Left ventricle myocardium inferior (tissue), 1 donor: ENCODE data around the gene AAMP. TPM values are rescaled to one million over a fixed set of nuclear protein-coding genes. Genes with fewer than 3 reads are reported as not detected.

Source experiments
- DNase-seq: peaks from one replicate; pipeline ENCODE4 v3.0.0-alpha.2; 2020
- H3K27ac ChIP-seq: fragments of 200-600 bp; replicated peaks from 2 replicates; pipeline ENCODE4 v1.8.0; 2021
- H3K27me3 ChIP-seq: fragments of 200-600 bp; 2 replicates; pipeline ENCODE4 v1.8.0; 2021; ENCODE audit warnings: low read depth
- H3K36me3 ChIP-seq: fragments of 200-600 bp; 2 replicates; pipeline ENCODE4 v1.8.0; 2021
- H3K4me1 ChIP-seq: fragments of 200-600 bp; 2 replicates; pipeline ENCODE4 v1.8.0; 2021
- H3K4me3 ChIP-seq: fragments of 200-600 bp; 2 replicates; pipeline ENCODE4 v1.8.0; 2021; ENCODE audit warnings: mild to moderate bottlenecking, moderate library complexity
- H3K9me3 ChIP-seq: fragments of 200-600 bp; replicated peaks from 2 replicates; pipeline ENCODE4 v1.8.0; 2021
- intact Hi-C: fragments of 100-400 bp; cut with micrococcal nuclease; formaldehyde crosslinking; loops from one replicate; pipeline ENCODE4 v1.11.0; 2022
- total RNA-seq: library from RNA; stranded (reverse); fragmentation: NEBNext Ultra II Directional; extraction: Animal tissue kit (Norgen Biotek cat#: 25700); gene quantifications from one replicate; pipeline ENCODE4 v1.2.1, GENCODE V29; 2021
- TF ChIP-seq, protein P1 (sequence below): fragments of 200-600 bp; IDR thresholded peaks from 2 replicates; pipeline ENCODE4 v1.8.0; 2021; ENCODE audit warnings: antibody characterized with exemption, mild to moderate bottlenecking, borderline replicate concordance
- donor health status: DM: no; HTN: yes; CAD: no; lungs with severe emphysema.

Gene AAMP
- total RNA-seq, 1 donor from 2014 or later = 50.5 TPM

- H3K4me3 ChIP-seq = no peak overlapping the region
- intact Hi-C loops = loop anchor here (2.0 kb wide), 1 partner anchor 44 kb away; no protein-coding TSS in a partner anchor
- no peak overlapping the region for H3K27ac ChIP-seq
- no peak for DNase-seq
- no peaks in the 10 kb centered on the region for H3K27me3 ChIP-seq
- H3K4me1 ChIP-seq = peaks cover 49% of the 10 kb centered on the region
- H3K36me3 ChIP-seq = peaks cover 100% of the 10 kb centered on the region
- H3K9me3 ChIP-seq = no peaks in the 10 kb centered on the region
- TF ChIP-seq, protein P1, sequence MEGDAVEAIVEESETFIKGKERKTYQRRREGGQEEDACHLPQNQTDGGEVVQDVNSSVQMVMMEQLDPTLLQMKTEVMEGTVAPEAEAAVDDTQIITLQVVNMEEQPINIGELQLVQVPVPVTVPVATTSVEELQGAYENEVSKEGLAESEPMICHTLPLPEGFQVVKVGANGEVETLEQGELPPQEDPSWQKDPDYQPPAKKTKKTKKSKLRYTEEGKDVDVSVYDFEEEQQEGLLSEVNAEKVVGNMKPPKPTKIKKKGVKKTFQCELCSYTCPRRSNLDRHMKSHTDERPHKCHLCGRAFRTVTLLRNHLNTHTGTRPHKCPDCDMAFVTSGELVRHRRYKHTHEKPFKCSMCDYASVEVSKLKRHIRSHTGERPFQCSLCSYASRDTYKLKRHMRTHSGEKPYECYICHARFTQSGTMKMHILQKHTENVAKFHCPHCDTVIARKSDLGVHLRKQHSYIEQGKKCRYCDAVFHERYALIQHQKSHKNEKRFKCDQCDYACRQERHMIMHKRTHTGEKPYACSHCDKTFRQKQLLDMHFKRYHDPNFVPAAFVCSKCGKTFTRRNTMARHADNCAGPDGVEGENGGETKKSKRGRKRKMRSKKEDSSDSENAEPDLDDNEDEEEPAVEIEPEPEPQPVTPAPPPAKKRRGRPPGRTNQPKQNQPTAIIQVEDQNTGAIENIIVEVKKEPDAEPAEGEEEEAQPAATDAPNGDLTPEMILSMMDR = peak; percentile 28
Measured at GRCh38 chr2:218230882-218231281, 39.1 kb downstream of the AAMP start.

- H3K9me3 ChIP-seq = no peaks in the 10 kb centered on the region
- peaks cover 58% of the 10 kb centered on the region for H3K4me1 ChIP-seq
- H3K27me3 ChIP-seq = no peaks in the 10 kb centered on the region
Measured at GRCh38 chr2:218229851-218230250, 40.1 kb downstream of the AAMP start.

GRCh38 chr2:218229239-218229638, 40.7 kb downstream of the AAMP start:
- no peaks in the 10 kb centered on the region for H3K9me3 ChIP-seq
- H3K27ac ChIP-seq = peak overlapping the region; percentile 73
- H3K27me3 ChIP-seq = no peaks in the 10 kb centered on the region
- peaks cover 62% of the 10 kb centered on the region for H3K4me1 ChIP-seq
- H3K36me3 ChIP-seq = peaks cover 100% of the 10 kb centered on the region
- no peak for DNase-seq
- no peak overlapping the region for H3K4me3 ChIP-seq
- TF ChIP-seq, protein P1 = no peak
- intact Hi-C loops = no loop called here

More at GRCh38 chr2:218229851-218230250, 40.1 kb downstream of the AAMP start:
- Histone ChIP-seq H3K4me3 (no peak overlapping the region), H3K36me3 (peaks cover 100% of the 10 kb centered on the region), H3K27ac (peak overlapping the region; percentile 73)
- no peak for DNase-seq
- intact Hi-C loops = loop anchor here (2.0 kb wide), 1 partner anchor 43 kb away; no protein-coding TSS in a partner anchor
- TF ChIP-seq, protein P1 = no peak

- TF ChIP-seq, protein P1 = no peak
- peaks cover 64% of the 10 kb centered on the region for H3K4me1 ChIP-seq
- H3K27ac ChIP-seq = peak overlapping the region; percentile 73
- H3K36me3 ChIP-seq = peaks cover 94% of the 10 kb centered on the region
- H3K9me3 ChIP-seq = no peaks in the 10 kb centered on the region
- intact Hi-C loops = no loop called here
- DNase-seq = no peak
- H3K4me3 ChIP-seq = no peak overlapping the region
- H3K27me3 ChIP-seq = no peaks in the 10 kb centered on the region
Measured at GRCh38 chr2:218228366-218229090, 41.4 kb downstream of the AAMP start.

DNA sequence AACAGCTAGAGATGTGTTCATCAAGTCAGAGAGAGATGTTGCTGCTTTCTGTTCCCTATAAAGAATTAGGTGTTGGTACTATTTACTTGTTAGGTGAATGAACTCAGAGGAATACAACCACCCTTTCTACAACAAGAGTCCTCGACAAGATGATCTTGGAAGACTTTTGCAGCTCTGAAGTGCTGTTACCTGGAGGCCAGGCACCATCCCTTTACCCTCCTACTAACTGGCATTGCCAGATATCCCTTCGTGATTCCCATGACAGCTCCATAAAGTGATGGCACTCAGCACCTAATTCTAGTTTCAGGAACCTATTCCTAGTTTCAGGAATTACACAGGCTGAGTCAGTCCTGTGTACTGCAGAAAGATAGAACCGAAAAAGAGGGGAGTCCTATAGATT, 43.0 kb downstream of the AAMP start:
- DNase-seq = no peak
- Histone ChIP-seq H3K4me1 (peaks cover 75% of the 10 kb centered on the region), H3K27ac (no peak overlapping the region), H3K27me3 (no peaks in the 10 kb centered on the region), H3K36me3 (peaks cover 78% of the 10 kb centered on the region), H3K9me3 (no peaks in the 10 kb centered on the region), H3K4me3 (no peak overlapping the region)
- TF ChIP-seq, protein P1 = no peak
- intact Hi-C loops = no loop called here
